Heart right ventricle (tissue), 16 donors: Measurements from ENCODE around the gene PIK3C2G. TPM values are rescaled to one million over a fixed set of nuclear protein-coding genes. Genes with fewer than 3 reads are reported as not detected.

Source experiments
- ATAC-seq, 8 donors: fragments of 200-7000 bp; cut with Tn5 transposase; one replicate each; pipeline ENCODE4 v1.9.1; 2020; ENCODE audit warnings: mild to moderate bottlenecking in 8 of 8, moderate library complexity in 8 of 8, moderate number of reproducible peaks in 1 of 8
- DNase-seq, 2 donors: peaks; one replicate each; pipeline ENCODE4 v3.0.0-alpha.2; 2020
- H3K27ac ChIP-seq, 10 donors: fragments of 200-600 bp; sonication (generic) in 2 of 10; one replicate each; pipeline versions ENCODE4 v1.5.0 to v1.8.0; 2020 to 2022; ENCODE audit warnings: mild to moderate bottlenecking in 3 of 10
- H3K27me3 ChIP-seq, 7 donors: fragments of 200-600 bp; one replicate each; pipeline ENCODE4 v1.8.0; 2021 to 2022; ENCODE audit warnings: mild to moderate bottlenecking in 2 of 7
- H3K36me3 ChIP-seq, 9 donors: fragments of 200-600 bp; sonication (generic) in 1 of 9; one replicate each; pipeline versions ENCODE4 v1.5.0 to v1.8.0; 2020 to 2022; ENCODE audit warnings: mild to moderate bottlenecking in 2 of 9
- H3K4me1 ChIP-seq, 9 donors: fragments of 200-600 bp; sonication (generic) in 1 of 9; one replicate each; pipeline versions ENCODE4 v1.5.0 to v1.8.0; 2020 to 2022; ENCODE audit warnings: mild to moderate bottlenecking in 4 of 9
- H3K4me3 ChIP-seq, 10 donors: fragments of 200-600 bp; sonication (generic) in 2 of 10; one replicate each; pipeline versions ENCODE4 v1.5.0 to v1.8.0; 2020 to 2022; ENCODE audit warnings: mild to moderate bottlenecking in 7 of 10, moderate library complexity in 2 of 10
- H3K9me3 ChIP-seq, 11 donors: fragments of 200-600 bp in 10 of 11; sonication (generic) in 2 of 11; one replicate each; pipeline versions ENCODE4 v1.5.0 to v1.8.0; 2013 to 2022; ENCODE audit warnings: mild to moderate bottlenecking in 2 of 11, control low read depth in 1 of 11, moderate library complexity in 1 of 11
- CTCF ChIP-seq, 9 donors: fragments of 200-600 bp; sonication (generic) in 2 of 9; IDR thresholded peaks; one replicate each; pipeline versions ENCODE4 v1.5.0 to v1.8.0; 2021 to 2022; ENCODE audit warnings: antibody characterized with exemption in 9 of 9, mild to moderate bottlenecking in 5 of 9, moderate library complexity in 1 of 9
- WGBS, 2 donors: extraction: QIAGEN DNeasy Blood & Tissue Kit; methylation state at CpG; one replicate each; pipeline ENCODE4 v1.1.7; 2013; ENCODE audit warnings: inconsistent platforms in 1 of 2; 5-methylcytosine and 5-hydroxymethylcytosine counted together
- intact Hi-C, 10 donors: fragments of 100-400 bp; cut with DNase I; formaldehyde crosslinking; loops; one replicate each; pipeline versions ENCODE4 v1.11.1 to v1.14.2; 2022
- polyA plus RNA-seq, 2 donors: library from polyadenylated mRNA; stranded (reverse); fragments of 200-250 nt; gene quantifications; one replicate each; pipeline ENCODE4 v1.2.3, GENCODE V29; 2013
- total RNA-seq, 10 donors: library from RNA; stranded (reverse); fragmentation: NEBNext Ultra II Directional in 3 of 10; extraction: Animal tissue kit (Norgen Biotek cat#: 25700) in 3 of 10; gene quantifications; one replicate each; pipeline versions ENCODE4 v1.2.1 to v1.2.4, GENCODE V29; 2021 to 2023
- donor health status: Arrhythmogenic right ventricular cardiomyopathy.
- donor health status: ischemic (EF 13 %, LVEDD 7.1; RV severe dilation, severe dysfunction).
- donor health status: healthy with polysubstance abuse.
- donor health status: DM: no; HTN: yes; CAD: no.
- donor health status: DM: no; HTN: no; CAD: no.
- donor health status: ischemic (EF 25% LVEDD 6.9; RV normal size, moderate dysfunction).
- donor health status: ischemic (EF 25% LVEDD 5.7; RV mildly dilated, moderate dysfunction).
- donor health status: healthy.
- donor health status: DM: yes; HTN: yes; CAD: no.
- donor health status: Ischemic cardiomyopathy.
- donor health status: ischemic (EF 35%, LVEDD 5.7; RV mildly dilated, moderate dysfunction).
- donor health status: nonischemic (EF 11% LVEDD 7.7; RV severe dilation, severe dysfunction).
- donor health status: DM: yes; HTN: yes; CAD: no.
- donor health status: PGD.
- donor health status: ischemic (EF 29% LVEDD 5.4; RV normal size, mild dysfunction).
- donor health status: nonischemic (EF 23%, LVEDD 6.1; RV moderate dilation, normal function).

PIK3C2G gene
- total and polyA plus RNA-seq, 12 donors = not detected

- peak overlapping the region in 6 of 10 donors; percentile 19 to 40 (median 28) for H3K4me3 ChIP-seq
- H3K36me3 ChIP-seq = no peaks in the 10 kb centered on the region
- ATAC-seq (peak in 4 of 8 donors; percentile 31 to 63 (median 57)), DNase-seq (no peak)
- TF ChIP-seq CTCF (IDR thresholded peaks at IDR 0.05) = no peak
- intact Hi-C loops = no loop called here
- H3K4me1 ChIP-seq = no peaks in the 10 kb centered on the region
- WGBS, 2 donors = 56 to 58% methylated on average over 6 of the region's 6 CpGs
- peaks cover 0 to 19% (median 7%) of the 10 kb centered on the region in 11 donors for H3K9me3 ChIP-seq
- H3K27ac ChIP-seq = peak overlapping the region in 4 of 10 donors; percentile 1 to 31 (median 22)
- no peaks in the 10 kb centered on the region for H3K27me3 ChIP-seq
Observed at GRCh38 chr12:18296201-18296908, 35.0 kb downstream of the PIK3C2G start.

- Histone ChIP-seq H3K36me3 (no peaks in the 10 kb centered on the region), H3K4me3 (peak overlapping the region in 6 of 10 donors; percentile 19 to 40 (median 28)), H3K27me3 (no peaks in the 10 kb centered on the region), H3K4me1 (no peaks in the 10 kb centered on the region), H3K9me3 (peaks cover 0 to 25% (median 11%) of the 10 kb centered on the region in 11 donors), H3K27ac (peak overlapping the region in 4 of 10 donors; percentile 1 to 31 (median 22))
- DNase-seq (no peak), ATAC-seq (peak in 1 of 8 donors; percentile 52)
- WGBS, 2 donors = 63 to 83% methylated on average over 3 of the region's 3 CpGs
- intact Hi-C loops = no loop called here
- TF ChIP-seq CTCF (IDR thresholded peaks at IDR 0.05) = no peak
Observed at GRCh38 chr12:18296909-18297280, 35.6 kb downstream of the PIK3C2G start.

GRCh38 chr12:18297902-18298301 lies 36.6 kb downstream of the PIK3C2G start:
- WGBS, 2 donors = 78 to 88% methylated on average over 1 of the region's 1 CpG
- DNase-seq = no peak
- Histone ChIP-seq H3K27me3 (no peaks in the 10 kb centered on the region), H3K9me3 (peaks cover 0 to 33% (median 12%) of the 10 kb centered on the region in 11 donors), H3K36me3 (no peaks in the 10 kb centered on the region), H3K4me3 (no peak overlapping the region), H3K27ac (no peak overlapping the region), H3K4me1 (no peaks in the 10 kb centered on the region)
- ATAC-seq = no peak
- no peak for TF ChIP-seq CTCF (IDR thresholded peaks at IDR 0.05)
- intact Hi-C loops = no loop called here

GRCh38 chr12:18302809-18303430 lies 41.6 kb downstream of the PIK3C2G start:
- ATAC-seq (no peak), DNase-seq (no peak)
- Histone ChIP-seq H3K4me1 (no peaks in the 10 kb centered on the region), H3K36me3 (no peaks in the 10 kb centered on the region), H3K27me3 (no peaks in the 10 kb centered on the region), H3K4me3 (no peak overlapping the region), H3K9me3 (peaks cover 0 to 33% (median 12%) of the 10 kb centered on the region in 11 donors), H3K27ac (no peak overlapping the region)
- no peak for TF ChIP-seq CTCF (IDR thresholded peaks at IDR 0.05)
- intact Hi-C loops = no loop called here
- WGBS, 2 donors = 87 to 92% methylated on average over 5 of the region's 5 CpGs
